RPMI7951 (cell line): ENCODE data around the gene UVSSA. TPM values are rescaled to one million over a fixed set of nuclear protein-coding genes. Genes with fewer than 3 reads are reported as not detected.

Experiments used
- DNase-seq: peaks from one replicate; pipeline ENCODE4 v3.0.0-alpha.2; 2012; ENCODE audit warnings: low read depth
- total RNA-seq: library from RNA; depleted of rRNA; stranded (reverse); fragments of >200 nt; shearing (Covaris generic); gene quantifications from 2 replicates; pipeline ENCODE4 v1.2.3, GENCODE V29; 2014

Gene UVSSA
- total RNA-seq, 1 experiment from 2014 or later: 1.2 TPM

DNA sequence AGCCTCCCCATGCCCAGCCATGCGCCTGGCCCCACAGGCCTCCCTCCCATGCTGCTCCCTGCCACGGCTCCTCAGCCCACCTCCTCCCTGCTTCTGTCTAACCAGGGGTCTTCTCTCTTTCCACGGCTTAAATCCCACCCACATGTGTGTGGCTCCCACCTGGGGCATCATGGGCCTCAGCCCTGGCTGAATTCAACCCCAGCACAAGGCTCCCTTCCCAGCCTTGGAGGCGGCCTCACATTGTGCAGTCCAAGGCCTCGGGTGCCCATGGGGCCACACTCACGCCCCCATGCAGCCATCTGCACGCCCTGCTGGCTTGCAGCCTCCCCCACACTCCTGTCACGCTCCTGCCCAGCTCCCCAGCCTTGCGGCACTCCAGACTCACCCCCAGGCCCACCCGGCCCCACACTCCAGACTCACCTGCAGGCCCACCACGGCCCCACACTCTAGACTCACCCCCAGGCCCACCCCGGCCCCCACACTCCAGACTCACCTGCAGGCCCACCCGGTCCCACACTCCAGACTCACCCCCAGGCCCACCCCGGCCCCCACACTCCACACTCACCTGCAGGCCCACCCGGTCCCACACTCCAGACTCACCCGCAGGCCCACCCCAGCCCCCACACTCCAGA lies 30.4 kb upstream of the UVSSA start:
- no peak for DNase-seq

DNA sequence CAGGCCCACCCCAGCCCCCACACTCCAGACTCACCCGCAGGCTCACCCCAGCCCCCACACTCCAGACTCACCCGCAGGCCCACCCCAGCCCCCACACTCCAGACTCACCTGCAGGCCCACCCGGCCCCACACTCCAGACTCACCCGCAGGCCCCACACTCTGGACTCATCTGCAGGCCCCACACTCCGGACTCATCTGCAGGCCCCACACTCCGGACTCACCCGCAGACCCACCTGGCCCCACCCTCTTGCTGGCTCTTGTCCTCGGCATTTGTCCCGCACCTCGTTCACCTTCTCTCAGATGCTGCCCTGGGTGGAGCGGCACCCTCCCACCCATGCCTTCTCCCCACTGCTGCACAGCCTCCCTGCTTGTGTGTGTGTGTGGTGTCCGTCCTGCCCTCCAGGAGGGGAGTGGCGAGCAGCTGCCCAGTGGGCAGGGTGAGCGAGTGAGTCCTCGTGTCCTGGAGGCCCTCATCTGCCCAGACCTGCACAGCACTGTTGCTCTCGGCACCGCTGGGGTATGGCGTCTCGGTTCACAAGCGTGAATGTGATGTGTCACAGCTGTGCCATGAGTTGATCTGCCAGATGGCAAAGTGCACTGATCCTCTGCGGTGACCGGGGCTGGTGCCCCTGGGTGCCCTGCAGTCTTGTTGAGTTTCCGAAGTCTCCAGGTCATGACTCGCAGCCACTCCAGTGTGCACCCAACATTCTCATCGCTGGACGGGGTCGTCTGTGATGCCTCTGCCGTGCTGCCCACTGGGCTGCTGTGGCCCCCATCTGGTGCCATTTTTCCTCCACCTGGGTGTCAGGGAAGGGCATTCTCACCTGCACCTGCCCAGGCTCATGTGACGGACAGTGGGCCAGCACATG lies 29.6 kb upstream of the UVSSA start:
- DNase-seq: no peak

DNA sequence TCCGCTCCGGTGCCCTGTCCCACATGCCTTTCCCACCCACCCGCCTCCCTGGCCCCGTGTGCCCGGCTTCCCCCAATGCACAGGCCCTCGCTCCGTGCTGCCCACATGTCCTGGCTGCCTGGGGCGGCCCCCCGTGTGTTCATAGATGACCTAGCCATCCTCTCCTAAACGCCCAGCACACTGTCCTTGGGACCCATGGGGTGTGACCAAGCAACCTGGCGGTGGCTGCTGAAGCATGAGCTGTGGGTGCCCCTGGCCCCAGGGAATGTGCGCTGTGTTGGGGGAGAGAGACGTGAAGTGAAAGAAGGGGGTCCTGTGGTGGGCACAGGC lies 29.0 kb upstream of the UVSSA start:
- DNase-seq: no peak

DNA sequence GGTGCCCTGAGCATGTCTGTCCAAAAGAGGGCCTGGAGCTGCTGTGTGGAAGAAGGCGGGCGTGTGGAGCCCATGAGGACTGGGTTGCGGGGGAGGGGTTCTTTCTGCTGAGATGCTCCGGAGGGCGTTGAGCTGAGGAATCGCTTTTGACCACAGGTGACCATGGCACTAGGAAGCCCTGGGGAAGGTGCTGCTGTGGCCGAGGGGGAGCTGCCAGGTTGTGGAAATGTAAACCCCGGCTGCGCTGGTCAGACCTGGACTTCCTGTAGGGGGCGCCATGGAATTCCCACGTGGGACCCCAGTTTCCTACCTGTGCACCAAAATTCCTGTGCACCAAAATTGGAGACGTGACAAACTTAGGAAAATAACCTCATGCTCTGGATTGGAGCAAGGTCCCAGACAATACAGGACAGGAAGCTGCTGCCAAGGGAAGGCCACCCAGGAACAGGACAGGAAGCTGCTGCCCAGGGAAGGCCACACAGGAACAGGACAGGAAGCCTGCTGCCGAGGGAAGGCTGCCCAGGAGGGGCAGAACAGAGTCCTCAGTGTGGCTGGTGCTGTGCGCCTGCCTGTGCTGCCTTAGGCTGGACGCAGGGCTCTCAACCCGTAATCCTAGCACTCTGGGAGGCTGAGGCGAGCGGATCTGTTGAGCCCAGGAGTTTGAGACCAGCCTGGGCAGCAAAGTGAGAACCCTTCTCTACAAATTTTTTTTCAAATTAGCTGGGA lies 28.4 kb upstream of the UVSSA start:
- DNase-seq: no peak

DNA sequence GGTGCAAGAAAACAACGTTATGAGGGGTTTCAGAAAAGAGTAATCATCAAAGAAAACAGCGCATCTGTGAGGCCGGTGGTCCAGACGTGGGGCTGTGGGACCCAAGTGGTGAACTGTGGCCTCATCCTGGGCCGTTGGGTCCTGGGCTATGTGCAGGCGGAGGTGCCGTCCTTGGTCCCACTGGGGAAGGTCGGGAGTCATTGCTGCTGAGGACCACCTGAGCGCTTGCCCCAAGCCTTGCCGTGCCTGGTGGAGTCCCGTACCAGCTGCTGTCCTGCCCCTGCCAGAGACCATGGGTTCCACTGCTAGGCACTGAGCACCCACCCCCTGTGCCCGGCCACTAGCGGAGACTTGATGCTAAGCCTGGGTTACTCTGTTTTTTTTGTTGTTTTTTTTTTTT lies 25.5 kb upstream of the UVSSA start:
- DNase-seq: no peak

DNA sequence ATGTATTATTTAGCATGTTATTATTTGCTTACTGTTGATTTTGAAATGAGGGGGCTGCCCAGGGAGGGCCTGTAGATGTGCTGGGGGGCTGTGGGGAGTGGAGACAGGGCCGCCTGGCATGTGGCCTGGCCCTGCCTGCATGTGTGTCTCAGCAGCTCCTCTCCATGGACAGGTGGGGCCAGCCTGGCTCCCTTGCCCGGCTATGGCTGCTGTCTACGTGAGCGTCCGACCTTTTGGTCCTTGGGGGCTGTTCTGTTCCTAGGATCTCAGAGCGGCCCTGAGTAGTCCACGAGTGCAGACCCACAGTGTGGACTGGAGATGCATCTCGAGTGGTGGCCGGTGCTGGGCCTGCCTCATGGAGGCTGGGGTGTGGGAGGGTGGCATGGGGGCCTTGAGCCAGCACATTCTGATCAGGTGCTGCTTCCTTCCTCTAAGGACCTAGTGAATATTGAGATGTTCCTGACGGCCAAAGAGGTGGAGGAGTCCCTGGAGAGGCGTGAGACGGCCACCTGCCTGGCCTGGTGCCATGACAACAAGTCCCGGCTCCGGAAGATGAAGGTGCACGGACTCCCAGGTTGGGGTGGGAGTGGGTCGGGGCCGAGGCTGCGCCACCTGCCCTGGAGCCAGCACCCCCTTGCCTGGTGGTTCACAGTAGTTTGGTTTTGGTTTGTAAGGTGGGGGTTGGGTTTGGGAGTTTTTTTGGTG lies 24.9 kb upstream of the UVSSA start:
- no peak for DNase-seq

DNA sequence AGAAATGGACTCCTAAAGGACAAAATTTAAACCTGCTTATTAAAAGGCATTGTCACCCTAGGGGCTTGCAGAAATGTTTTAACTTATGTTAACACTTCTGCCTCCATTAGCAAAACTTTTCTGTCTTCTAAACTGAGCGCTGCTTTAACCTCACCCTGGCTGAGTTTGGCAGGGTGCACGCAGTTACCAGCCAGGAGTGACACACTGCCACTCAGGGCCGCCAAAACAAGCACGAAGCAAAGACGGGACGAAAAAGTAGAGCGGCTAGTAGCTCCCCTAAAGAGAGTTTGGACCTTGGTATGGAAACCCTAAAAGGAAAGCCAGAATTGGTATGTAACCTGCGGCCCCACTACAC lies 23.8 kb upstream of the UVSSA start:
- DNase-seq: no peak

DNA sequence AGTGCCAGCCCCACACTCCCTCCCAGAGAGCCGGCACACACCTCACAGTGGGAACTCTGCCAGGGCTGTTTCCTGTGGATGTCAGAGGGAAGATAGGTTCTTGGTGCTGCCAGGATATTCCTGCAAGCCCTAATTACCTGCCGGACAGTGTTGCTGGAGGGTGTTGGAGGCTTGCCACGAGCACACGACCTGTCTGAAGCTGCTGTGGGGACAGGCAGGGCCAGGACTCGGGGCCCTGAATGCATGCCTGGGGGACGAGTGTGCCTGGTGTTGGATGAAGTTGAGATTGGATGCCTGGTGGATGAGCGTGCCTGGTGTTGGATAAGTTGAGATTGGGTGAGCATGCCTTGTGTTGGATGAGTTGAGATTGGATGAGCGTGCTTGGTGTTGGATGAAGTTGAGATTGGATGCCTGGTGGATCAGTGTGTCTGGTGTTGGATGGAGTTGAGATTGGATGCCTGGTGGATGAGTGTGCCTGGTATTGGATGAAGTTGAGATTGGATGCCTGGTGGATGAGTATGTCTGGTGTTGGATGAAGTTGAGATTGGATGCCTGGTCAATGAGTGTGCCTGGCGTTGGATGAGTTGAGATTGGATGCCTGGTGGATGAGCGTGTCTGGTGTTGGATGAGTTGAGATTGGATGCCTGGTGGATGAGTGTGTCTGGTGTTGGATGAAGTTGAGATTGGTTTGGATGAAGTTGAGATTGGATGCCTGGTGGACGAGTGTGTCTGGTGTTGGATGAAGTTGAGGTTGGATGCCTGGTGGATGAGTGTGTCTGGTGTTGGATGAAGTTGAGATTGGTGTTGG lies 23.2 kb upstream of the UVSSA start:
- DNase-seq: peak; percentile 90

DNA sequence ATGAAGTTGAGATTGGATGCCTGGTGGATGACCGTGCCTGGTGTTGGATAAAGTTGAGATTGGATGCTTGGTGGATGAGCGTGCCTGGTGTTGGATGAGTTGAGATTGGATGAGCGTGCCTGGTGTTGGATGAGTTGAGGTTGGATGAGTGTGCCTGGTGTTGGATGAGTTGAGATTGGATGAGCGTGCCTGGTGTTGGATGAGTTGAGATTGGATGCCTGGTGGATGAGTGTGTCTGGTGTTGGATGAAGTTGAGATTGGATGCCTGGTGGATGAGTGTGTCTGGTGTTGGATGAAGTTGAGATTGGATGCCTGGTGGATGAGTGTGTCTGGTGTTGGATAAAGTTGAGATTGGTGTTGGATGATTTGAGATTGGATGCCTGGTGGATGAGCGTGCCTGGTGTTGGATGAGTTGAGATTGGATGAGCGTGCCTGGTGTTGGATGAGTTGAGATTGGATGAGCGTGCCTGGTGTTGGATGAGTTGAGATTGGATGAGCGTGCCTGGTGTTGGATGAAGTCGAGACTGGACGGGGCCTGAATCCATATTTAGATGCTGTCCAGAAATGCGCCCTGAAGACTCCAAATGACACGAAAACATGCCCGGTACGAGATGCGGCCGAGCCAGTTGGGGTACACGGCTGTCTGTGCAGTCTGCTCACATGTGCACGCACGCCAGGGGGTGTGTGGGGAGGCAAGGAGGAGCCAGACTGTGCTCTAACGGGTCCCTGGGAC lies 22.4 kb upstream of the UVSSA start:
- peak; percentile 53 for DNase-seq

DNA sequence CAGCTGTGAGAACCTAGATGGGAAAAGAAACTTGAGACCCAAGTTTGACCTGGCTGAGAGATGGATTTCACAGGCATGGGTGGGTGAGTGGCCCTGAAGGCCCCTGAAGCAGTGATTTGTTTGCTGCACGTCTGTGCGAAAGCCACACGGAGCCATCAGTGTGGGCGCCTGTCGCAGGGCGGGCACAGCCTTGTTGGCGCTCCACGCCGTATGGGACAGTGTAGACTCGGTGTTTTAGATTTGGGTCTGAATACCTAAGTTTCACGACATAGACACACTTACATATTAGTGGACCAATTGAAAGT lies 21.9 kb upstream of the UVSSA start:
- DNase-seq: no peak

DNA sequence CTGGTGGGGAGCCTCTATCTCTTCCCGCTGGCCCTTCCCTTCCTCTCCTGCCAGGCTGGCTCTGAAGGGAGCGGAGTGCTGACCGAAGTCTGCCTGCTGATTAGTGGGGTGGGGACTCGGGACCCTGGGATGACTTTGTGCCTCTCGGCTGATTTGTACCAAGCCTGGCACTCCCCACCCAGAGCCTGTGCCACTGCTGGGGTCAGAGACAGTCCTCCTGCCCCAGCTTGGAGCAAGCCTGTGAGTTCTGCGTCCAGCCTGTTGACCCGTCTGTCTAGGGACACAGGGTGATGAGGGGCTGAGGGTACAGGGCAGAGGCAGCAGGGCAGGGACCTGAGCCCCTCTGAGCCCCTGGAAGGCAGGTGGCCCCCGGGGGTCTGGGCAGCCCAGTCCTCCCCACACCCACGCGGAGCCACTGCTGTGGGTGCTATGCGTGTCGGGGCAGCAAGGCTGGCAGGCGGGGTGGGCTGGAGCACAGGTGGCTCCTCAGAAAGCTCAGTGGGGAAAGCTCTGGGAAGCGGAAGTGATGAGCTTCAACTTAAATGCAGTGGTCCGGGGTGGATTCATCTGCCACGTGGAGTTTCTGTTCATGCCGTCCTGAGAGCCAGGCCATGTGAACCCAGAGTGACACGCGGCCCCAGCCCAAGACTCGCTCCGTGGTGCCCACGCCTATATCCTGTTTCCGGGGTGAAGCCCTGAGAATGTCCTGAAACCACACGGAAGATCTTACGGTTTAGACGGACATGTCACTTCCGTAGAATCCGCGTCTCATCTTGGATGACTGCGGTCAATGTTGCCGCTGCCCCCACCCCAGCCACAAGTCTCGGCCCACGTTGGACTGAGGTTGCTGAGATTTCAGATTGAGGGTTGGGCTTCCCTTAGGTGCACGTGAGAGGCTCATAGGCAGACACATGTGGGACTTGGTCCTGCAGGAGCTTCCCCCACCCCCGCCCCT lies 21.1 kb upstream of the UVSSA start:
- no peak for DNase-seq

DNA sequence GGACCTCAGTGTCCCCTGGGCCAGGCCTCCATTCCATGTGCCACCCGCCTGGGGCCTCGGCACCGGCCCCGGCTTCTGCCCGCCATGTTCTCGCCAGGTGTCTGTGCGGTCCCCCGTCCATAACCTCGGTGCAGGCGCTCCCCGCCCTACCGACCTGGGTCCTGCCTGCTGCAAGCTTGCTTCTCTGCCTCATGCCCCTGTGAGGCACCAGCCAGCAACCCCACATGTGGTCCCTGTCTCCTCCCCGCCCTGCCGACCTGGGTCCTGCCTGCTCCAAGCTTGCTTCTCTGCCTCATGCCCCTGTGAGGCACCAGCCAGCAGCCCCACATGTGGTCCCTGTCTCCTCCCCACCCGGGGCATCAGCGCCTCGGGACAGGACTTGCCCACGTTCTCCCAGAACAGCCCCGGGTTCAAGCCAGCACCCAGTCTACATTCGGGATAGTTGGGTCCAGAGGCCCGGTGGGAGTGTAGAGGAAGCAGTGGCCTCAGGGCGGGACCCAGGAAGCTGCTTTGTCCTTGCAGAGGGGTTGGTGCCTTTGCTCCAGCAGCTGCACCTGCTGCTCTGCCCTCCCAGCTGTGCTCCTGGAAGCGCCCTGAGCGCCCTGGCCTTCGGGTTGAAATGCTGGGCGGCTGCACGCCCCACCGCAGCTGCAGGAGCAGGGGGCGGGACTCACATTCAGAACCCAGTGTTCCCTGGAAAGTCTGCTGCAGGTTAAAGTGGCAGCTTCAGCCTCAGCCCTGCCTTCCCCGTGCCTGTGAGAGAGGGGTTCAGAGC lies 20.1 kb upstream of the UVSSA start:
- DNase-seq: no peak

DNA sequence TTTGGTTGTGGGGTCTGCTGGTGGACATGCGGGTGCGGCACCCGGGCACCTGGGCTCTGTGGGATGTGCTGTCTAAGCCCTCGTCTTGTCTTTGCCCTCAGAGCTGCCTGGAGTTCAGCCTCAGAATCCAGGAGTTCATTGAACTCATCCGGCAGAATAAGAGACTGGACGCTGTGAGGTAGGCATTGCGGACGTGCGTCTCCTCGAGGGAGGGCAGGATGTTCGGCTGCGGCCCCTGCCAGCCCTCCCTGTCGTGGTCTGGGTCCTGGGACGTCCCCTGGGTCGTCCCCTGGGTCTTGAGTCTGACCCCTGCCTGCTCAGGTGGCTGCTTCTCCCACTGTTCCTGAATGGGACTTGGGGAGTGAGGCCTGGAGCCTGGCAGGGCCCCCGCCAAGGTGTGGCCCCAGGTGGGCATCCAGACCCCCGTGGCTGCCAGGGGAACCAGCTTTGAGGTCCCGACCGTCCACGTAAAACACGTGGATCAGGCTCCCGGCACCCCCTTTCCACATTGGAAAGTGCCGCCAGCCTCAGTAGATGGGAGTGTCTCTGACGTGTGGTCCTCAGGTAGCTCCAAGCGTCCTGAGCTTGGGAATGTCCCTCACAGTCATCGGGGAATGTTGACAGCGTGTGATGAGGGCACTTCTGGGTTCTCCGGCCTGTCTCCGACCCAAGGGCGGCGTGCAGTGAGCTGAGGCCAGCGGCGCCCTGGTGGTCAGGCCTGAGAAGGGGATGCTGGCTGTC lies 19.3 kb upstream of the UVSSA start:
- DNase-seq: no peak

DNA sequence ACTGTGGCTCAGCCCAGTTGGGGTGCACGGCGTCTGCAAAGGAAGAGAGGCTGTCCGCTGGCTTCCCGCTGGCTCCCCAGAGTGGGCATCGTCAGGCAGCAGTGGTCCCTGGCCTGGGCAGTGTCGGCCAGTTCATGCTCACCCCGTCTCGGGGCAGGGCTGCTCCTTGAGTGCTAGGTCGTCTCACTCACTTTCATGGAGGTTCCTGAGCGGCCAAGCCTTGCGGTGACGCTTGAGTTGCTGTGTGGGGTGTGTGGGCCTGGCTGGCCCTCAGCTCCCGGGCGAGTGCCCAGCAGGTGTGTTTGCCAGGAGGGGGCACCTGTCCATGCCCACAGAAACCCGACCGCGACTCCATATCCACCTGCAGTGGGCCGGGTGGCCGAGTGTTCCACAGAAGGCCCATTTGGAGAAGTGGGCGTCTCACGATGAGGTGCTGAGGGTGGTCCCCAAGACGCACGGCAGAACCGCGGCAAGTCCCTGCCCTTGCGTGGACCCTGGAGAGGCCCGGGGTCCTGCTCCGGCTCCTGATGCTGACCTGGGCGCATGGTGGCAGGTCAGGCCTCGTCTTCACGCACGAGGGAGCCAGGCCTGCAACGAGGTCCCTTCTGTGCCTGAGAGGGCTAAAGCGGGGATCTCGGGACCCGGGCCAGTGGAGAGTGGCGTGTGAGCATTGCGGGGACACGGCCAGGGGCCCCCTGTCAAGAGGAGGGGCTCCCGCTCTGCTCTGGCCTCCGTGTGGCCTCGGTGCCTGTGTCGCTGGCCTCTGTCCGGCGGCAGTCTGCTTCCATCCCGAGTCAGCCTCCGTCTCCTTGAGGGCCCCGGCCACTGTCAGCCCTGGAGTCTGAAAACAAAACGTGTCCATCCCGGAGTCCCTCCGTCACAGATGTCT lies 18.5 kb upstream of the UVSSA start:
- no peak for DNase-seq

DNA sequence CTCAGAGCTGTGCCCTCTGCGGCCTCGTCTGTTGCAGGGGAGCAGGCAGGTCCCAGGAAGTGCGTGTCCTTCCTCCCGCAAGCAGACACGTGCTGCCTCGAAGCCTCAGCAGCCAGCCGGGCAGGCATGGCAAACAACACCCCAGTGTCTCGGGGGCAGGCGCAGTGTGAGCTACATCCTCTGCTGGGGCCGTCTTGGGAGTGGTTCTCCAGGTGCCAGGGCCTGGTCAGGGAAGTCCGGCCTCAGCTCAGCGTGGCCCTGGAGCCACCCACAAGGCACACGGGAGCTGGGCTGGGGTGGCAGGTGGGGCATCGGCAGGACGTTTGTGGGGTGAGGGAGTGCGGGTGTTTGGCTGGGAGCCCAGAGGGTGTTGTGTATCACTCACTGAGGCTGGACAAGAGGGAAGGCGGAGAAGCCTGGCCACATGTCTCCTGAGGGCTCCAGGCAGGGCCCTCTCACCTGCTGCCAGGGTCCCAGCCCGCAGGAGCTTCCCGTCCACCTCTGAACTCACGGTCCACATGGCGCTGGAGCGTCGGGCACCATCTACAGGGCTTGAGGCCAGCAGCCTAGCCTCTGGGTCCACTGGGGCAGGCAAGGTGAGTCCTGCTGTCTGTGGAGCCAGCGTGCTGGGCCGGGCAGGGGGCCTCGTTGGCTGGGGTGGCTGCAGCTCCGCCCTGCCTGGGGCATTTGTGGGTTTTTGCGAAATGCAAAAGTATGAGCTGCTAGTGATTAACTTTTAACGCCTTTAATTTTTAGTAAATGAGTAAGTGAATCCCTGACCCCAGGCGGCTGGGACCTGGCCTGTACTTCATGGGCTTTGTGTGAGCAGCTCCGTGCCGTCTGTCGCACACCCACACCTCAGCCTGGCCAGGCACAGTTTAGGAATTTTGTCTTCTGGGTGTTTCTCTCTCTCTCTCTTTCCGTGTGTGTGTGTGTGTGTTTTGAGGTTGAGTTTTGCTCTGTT lies 17.3 kb upstream of the UVSSA start:
- peak; percentile 21 for DNase-seq
